HG03575 (cell line): ENCODE results near the gene GPT2.

ENCODE experiments used
- ATAC-seq: cut with Tn5 transposase; IDR thresholded peaks from one replicate; pipeline ENCODE4 v1.9.1; 2021; ENCODE audit not compliant: unreplicated experiment, insufficient number of reproducible peaks, low FRiP score; ENCODE audit errors: extremely low read depth

GPT2 gene

GRCh38 chr16:46948548-46949166 is 64.5 kb downstream of the GPT2 start:
- ATAC-seq, result no peak

DNA sequence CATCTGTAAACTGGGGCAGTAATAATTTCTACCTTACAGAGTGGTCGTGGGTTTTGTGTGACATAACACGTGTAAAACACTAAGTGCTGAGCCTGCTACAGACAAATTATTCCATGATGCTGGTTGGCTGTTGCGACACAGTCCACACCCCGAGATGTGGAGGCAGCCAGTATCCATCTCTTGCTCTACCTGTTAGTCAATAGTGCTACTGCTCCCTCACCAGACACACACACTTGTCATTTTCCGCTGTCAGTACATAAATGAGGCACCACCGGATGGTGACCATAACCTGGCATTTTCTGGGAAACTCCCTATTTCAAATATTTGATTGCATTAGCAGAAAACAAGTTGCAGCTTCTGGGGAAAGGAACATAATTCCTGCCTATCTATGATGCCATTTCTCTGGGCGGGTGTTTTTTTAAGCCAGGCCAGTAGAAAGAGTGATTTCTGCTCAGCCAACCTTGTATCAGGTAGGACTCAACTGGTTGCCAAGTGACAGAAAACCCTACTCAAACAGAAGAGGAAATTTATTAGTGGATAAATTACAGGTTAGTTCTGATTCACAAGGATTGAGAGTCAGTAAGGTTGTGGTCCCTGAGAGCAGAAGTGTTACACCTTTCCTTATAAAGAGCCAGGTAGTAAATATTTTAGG is 65.2 kb downstream of the GPT2 start:
- ATAC-seq, result no peak

DNA sequence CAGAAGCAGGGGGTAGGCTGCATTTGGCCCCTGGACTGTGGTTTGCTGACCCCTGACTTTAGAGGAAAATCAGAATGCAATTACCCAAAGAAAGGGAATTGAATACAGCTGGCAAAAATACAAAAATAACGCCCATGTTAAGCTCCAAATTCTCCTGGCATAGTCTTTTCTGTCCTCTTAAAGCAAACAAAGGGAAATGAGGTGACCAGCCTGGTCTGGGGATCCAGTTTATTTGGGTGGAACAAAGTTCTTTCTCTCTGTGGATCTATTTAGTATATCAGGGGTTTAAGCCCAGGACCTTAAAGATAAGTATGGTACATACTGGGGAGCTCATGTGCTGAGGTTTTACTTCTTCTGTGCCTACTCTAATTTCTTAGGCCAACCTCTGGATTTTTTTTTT is 65.8 kb downstream of the GPT2 start:
- ATAC-seq, result no peak

DNA sequence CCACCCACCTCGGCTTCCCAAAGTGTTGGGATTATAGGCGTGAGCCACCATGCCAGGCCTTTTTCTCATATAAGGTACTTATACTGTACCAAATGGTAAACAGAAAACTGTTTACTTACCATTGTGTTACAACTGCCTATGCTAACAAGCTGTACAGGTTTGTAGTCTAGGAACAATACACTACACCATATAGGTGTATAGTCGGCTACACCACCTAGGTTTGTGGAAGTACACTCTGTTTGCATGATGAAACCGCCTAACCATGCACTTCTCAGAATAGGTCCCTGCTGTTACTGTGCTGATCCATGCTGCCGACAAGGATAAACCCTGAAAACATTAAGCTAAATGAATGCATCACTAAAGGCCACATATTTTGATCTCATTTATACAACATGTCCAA is 70.4 kb downstream of the GPT2 start:
- no peak for ATAC-seq

DNA sequence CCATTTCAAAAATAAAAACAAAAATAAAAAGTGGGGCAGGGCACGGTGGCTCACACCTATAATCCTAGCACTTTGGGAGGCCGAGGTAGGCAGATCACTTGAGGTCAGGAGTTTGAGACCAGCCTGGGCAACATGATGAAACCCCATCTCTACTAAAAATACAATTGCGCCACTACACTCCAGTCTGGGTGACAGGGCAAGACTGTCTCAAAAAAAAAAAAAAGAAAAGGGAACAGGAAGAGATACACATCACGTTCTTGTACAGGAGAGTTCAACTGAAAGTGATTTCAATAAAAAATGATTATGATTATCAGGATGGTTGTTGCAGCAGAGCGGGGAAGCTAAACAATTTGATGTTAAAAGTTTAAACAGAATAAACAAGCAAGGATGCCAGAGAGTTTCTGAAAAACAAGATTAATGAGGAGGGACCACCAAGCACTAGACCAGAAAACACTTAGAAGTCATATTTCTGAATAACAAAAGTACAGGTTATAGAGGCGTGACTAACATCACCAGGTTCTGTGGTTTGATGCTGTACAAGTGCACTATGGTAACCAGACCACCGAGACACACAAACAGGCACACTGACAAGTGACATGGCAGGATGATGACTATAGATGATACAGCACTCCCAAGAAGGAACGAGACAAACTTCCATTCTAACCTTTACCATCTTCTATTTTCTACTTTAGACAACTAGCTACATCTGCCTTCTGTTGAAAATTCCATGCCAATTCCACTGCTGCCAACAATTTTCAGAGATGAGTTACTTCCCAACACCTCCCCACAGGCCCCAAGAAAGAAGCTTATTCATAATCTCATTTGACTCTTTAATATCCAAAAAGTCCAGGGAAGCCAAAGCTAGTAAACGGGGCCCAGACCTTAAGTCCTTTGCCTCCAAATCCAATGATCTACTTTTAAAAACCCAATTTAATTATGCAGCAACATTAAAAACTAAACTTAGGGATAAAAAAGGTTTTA is 77.5 kb downstream of the GPT2 start:
- ATAC-seq, result no peak

DNA sequence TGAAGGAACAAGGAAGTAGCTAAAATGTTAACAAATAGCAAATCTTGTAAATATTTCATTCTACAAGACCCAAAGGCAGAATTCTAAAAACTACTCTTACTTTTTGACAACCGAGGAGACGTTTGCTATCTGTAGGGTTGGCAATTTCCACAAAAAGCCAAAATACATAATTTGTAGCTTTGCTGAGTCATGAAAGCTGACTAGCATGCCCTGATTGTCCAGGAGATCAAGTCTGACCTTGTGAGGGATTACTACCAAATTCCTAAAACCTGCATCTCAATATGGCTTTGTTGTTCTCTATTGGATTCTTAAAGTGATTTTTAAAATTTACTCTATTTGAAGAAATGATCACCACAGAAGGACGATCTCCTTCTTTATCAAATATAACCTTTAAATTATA is 78.5 kb downstream of the GPT2 start:
- ATAC-seq, result no peak

- no peak for ATAC-seq
These were observed 83.9 kb downstream of the GPT2 start for GRCh38 chr16:46968063-46968435.

DNA sequence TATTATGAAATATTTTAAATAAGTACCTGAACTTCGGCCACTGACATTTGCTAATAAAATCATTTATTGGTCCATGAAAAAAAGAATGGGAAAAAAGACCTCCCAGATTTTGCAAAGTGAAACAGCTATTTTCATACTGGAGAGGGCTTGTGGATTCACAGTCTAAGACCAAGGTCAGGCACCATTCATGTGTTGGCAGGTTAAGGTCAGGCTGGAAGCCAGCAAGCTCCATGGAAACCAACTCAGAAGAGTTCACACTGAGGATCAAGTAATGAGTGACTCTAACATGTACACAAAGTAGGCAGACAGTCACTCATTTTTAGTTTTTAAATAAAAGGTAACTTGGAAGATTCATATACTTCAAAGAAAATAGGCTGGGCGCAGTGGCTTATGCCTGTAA is 85.9 kb downstream of the GPT2 start:
- ATAC-seq, result no peak

DNA sequence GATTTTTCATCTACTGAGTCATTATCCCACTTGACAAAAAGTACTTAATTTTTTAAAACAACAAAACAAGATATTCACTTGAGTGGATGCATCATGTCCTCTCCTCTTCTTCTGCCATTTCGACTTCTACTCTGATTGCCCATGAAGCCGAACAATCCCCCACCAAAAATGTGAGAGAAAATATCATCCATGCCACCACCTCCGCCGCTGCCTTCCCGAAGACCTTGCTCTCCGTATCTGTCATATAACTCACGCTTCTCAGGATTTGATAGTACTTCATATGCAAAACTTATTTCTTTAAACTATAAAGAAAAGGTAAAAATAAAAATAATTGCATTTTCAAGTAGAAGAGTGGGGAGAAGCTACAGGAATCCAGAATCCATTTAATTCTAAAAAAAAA is 87.1 kb downstream of the GPT2 start:
- no peak for ATAC-seq

DNA sequence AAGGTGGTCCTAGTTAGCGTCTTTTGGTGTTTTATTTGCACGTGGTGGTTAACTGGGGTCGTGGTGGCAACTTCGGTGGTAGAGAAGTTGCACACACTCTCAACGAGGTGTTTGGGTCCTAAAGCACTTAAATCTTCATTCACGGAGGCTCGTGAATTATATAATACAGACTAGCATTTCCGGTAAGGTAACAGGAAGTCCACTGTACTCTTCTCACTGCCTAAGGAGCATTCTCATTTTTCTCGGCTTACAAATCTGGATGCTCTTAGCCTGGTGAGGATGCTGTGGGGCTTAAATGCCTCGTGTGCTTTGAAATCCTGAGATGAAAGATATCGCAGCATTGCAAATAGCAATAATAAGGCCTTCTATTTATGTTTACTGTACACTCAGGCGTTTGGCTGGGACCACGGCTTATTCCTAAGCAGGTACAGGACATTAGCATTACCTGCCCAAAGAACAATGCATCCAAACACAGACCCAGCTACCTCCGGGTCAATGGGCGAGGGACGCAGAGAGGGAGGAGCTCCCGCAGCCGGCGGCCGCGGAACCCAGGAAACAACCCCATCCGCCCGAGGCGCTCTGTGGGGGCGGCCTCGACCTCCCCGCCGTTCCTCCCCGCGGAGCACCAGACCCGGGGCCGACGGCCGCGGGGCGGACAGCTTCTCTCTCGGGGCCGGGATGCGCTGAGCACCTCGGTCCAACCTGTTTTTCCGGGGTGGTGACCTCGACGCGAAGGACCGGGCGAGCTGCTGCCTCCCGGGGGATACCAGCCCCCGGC is 88.5 kb downstream of the GPT2 start:
- no peak for ATAC-seq

DNA sequence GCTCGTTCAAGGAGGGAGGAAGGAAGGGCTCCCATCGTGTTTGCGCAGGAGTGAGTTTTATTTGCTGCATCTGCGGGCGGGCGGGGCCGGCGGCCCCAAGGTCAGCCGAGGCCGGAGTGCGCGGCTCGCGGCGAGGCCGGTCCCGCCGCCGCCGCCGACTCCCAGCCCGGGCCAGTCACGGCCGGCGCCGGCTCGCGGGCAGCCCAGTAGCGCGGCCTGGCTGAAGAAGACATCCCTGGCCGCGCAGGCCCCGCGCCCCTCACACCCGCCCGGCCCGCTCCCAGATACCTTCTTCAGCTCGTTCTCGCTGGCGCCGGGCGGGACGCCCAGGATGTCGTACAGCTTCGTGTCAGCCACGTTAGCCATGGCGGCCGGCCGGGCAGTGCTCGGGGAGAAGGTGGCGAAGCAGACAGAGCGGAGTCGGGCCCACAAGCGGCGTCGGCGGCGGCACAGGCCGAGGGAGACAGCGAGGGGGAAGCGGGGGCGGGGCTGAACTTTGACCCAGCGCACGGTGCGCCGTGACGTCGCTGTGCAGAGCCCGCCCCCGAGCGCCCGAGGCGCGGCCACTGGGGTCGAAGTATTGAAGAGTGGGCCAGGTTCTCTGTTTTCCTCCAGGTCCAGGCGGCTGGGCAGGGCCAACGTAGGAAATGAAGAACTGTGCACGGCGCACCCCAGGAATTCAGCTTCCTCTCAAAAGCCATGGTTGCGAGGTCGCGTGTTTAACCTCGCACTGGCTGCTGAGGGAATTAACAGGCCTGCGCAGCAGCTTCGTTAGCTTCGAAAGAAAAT is 89.2 kb downstream of the GPT2 start, which contains the start of gene DNAJA2:
Gene DNAJA2, minus strand, starts transcription at position 468 of the 789 bp plus-strand sequence. Its CDS starts 102 bp downstream, at position 366.
- peak; percentile 47 for ATAC-seq

GRCh38 chr16:46973996-46974324 is 89.8 kb downstream of the GPT2 start:
- no peak for ATAC-seq

GRCh38 chr16:46974352-46974751 is 90.2 kb downstream of the GPT2 start:
- no peak for ATAC-seq

DNA sequence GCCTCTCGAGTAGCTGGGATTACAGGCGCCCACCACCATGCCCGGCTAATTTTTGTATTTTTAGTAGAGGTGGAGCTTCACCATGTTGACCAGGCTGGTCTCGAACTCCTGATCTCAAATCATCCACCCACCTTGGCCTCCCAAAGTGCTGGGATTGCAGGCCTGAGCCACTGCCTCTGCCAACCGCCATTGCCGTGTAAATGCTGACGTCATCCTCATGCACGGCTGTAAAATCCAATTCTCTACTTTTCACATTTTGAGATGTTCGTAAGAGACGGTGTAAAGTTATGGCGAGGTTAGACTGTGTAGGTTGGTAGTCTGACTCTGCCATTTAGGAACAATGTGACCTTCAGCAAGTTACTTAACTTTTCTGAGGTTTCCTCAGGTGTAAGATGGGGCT is 91.0 kb downstream of the GPT2 start:
- ATAC-seq, result no peak

DNA sequence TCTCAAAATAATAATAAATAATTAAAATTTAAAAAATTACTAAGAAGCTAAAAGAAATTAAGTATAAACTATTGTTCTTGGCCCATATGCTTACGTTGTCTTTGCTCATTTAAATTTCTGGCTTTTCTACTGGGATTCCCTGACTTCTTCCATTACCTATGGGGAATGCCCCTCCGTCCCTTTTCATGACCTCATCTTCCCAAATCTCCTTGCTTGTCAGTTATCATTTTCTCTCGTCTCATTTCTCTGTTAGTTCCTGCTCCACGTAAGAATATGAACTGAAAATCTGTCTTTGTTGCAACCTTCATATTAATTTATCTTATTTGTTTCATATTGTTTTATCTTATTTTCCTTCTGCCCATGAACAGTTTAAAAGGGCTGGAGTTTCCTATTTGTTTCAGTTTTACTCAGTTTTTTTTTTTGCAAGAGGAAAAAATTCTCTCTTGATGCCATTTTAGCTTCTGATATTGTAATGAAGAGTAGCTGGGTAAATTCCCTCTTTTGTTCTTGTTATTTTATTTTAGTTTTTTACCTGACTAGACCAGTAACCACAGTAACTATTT is 91.8 kb downstream of the GPT2 start:
- no peak for ATAC-seq

GRCh38 chr16:46976550-46976949 is 92.4 kb downstream of the GPT2 start:
- ATAC-seq, result no peak
